NCI-H2107 (cell line): Measurements from ENCODE around the gene EPAS1.

Experiments
- DNase-seq: peaks from one replicate; lab custom pipeline; 2025; lab: John Stamatoyannopoulos, UW

Gene EPAS1

DNA sequence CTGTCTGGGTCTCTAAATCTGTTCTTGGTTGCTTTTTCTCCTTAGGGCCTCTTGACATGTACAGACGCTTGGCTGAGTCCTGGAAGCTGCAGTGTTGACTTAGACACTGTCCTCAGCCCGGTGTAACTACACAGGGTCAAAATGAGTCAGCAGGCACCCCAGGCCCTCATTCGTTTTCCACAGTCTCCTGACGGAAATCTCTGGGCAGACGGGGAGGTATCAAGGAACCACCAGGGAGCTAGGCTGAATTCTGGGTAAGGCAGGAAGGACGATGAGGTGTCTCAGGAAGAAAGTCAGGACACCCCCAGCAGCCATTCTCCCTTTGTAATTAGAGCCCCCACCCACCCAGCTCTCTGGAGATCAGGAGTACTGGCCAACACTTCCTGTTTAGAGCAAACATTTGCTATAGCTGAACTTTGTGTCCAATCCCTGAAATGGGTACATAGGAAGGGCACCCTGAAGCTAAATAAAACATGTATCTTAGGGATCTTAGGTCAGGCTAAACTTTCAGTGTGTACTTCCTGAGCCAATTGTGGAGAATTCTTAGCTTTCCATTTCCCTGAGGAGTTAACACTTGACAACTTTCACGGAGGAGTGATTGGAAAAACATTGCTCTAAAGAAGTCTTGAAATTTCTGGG, 23.9 kb upstream of the EPAS1 start:
- DNase-seq: no peak

DNA sequence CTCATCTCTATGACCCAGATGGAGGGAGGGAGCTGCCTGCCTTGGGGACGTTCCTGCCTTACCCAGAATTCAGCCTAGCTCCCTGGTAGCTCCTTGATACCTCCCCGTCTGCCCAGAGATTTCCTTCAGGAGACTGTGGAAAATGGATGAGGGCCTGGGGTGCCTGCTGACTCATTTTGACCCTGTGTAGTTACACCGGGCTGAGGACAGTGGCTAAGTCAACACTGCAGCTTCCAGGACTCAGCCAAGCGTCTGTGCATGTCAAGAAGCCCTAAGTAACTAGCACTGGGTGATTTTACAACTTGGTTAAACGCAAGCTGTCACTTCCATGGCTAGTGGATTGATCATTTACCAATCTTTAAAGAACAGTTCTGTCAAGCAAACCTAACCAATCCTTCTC, 23.3 kb upstream of the EPAS1 start:
- DNase-seq: no peak

GRCh38 chr2:46274586-46274985, 22.6 kb upstream of the EPAS1 start:
- no peak for DNase-seq

- DNase-seq: no peak
Observed at GRCh38 chr2:46275995-46276394, 21.2 kb upstream of the EPAS1 start.

GRCh38 chr2:46276642-46277041, 20.6 kb upstream of the EPAS1 start:
- no peak for DNase-seq

- no peak for DNase-seq
Observed at GRCh38 chr2:46277431-46278190, 19.6 kb upstream of the EPAS1 start.

DNA sequence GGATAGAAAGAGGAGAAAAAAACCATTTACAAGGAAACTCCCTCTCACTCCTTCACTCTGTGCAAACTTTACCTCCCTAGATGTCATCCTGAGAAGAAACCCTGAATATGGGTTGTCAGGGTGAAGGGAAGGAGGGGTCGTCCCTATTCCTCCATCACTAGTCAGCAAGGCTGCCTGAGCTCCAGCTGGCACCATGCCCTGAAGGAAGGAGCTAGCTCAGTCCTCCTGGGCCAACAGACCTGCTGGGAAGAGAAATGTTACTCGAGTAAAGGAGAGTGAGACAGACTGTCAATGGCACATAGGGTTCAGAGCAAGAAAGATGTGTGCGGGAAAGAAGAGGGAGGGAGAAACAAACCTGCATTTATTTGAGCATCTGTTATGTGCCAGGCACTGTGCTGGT, 18.3 kb upstream of the EPAS1 start:
- DNase-seq: no peak

GRCh38 chr2:46281939-46282338, 15.3 kb upstream of the EPAS1 start:
- DNase-seq: no peak

- no peak for DNase-seq
Observed at GRCh38 chr2:46283693-46284092, 13.5 kb upstream of the EPAS1 start.

DNA sequence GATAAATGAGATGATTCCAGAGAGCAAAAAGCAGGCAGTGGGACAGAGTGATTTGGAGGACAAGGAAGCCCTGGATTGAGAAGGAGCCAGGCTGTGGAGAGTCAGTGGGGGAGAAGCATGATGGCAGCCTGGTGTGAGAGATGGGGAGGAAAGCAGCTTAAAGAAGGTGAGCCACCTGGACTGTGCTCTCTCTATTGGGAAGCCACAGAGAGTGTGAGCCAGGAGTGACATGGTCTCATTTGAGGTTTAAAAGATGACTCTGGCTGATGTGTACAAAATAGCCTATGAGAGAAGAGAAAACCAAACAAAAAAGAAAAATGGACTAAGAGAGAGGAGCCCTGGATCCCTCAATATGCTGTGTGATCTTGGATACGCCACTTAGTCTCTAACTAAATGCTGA, 12.9 kb upstream of the EPAS1 start:
- DNase-seq: no peak

GRCh38 chr2:46284796-46285195, 12.4 kb upstream of the EPAS1 start:
- DNase-seq: no peak

GRCh38 chr2:46286715-46287114, 10.5 kb upstream of the EPAS1 start:
- DNase-seq: no peak

DNA sequence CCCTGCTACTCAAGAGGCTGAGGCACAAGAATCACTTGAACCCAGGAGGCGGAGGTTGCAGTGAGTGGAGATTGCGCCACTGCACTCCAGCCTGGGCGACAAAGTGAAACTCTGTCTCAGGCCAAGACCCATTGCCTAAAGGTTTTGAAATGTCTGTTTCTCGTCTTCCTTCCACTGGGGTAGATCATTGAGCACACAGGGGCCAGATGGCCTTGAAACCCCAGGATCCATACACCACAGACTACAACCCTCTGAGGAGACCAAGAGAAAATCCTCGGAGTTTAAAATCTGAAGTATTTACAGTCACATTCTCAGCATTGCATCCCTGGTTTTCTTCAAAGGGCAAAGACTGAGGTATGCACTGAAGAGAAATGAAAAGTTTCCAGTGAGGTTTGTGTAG, 7.1 kb upstream of the EPAS1 start:
- DNase-seq: no peak

GRCh38 chr2:46293466-46293865, 3.7 kb upstream of the EPAS1 start:
- DNase-seq: no peak

DNA sequence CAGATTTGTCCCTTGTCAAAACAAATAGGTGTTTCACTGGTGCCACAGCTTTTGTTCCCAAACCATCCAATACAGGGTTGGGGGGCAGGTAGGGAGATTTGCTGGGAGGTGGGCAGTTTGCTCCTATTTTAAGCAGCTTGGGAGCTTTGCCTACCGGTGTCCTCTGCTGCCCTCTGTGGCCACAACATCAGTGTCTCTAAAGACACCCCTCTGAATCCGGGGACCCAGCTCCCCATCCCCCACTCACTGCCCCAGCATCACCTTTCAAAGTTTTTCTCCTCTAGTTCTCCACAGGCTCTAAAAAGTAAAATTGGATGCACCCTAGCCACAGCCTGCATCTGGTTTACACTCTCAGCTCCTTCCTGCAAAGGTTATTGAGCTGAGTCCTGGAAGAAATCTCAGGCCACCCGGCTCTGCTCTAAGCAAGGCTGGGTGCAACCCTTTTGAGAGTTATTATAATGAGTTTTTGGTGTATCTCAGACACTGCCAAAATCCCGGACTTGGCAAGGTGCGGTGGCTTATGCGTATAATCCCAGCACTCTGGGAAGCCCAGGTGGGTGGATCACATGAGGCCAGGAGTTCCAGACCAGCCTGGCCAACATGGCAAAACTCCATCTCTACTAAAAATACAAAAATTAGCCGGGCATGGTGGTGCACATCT, 2.9 kb upstream of the EPAS1 start:
- DNase-seq: no peak

DNA sequence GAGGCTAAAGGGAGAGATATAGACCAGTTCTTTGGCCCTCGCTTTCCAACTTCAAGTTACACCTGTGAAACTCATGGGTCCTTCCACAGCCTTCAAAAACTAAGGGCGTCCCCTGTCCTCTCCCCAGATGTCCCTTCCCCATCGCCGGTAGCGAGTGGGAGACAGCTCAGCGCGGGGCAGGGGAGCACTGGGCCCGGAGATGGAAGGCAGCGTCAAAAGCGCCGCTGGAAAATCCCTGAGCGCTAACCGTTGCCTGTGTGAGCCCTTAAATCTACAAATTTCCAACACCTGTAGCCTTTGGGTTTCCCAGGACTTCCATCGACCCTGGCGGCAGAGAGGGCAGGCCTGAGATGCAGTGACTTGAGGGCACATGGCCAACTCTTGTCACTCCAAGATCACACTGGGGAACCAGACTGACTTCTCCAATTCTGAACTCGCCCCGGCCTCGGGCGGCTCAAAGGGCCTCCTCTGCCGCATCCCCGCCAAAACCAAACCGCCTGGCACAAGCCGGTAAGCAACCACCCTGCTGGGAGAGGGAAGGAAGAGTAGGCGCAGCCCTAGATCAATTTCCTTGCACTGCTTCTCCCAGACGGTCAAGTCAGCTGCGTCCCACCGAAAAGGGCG, 879 bp upstream of the EPAS1 start:
- no peak for DNase-seq

DNA sequence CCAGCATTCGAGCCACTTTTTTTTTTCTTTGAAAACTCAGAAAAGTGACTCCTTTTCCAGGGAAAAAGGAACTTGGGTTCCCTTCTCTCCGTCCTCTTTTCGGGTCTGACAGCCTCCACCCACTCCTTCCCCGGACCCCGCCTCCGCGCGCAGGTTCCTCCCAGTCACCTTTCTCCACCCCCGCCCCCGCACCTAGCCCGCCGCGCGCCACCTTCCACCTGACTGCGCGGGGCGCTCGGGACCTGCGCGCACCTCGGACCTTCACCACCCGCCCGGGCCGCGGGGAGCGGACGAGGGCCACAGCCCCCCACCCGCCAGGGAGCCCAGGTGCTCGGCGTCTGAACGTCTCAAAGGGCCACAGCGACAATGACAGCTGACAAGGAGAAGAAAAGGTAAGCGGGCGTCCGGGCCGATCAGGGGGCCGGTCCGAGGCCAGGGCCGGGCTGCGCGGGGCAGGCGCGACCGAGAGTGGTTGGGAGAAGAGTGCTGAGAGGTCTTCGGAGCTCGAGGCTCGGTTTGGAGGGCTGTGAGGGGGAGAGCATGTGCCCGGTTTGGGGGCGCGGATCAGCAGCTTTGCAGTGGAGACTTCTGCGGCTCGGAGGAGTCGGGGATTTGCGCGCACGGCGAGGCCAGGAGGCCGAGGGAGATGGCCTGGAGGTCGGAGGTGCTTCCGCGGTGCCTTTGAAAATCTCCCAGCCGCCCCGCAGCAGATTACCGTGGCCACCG, 502 bp downstream of the EPAS1 start:
- DNase-seq: no peak

DNA sequence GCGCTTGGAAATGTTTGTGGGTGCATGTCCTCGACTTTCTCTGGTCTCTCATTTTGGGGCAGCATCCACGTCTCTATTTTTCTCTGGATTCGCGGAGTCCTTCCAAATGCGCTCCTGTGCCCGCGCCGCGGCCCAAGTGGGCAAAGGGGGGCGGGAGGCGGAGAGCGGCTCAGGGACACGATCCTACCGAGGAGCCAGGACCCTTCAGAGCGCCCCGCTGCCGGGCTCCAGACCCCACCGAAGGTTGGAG, 990 bp downstream of the EPAS1 start:
- no peak for DNase-seq

GRCh38 chr2:46298522-46299353, 1.5 kb downstream of the EPAS1 start:
- DNase-seq: no peak

DNA sequence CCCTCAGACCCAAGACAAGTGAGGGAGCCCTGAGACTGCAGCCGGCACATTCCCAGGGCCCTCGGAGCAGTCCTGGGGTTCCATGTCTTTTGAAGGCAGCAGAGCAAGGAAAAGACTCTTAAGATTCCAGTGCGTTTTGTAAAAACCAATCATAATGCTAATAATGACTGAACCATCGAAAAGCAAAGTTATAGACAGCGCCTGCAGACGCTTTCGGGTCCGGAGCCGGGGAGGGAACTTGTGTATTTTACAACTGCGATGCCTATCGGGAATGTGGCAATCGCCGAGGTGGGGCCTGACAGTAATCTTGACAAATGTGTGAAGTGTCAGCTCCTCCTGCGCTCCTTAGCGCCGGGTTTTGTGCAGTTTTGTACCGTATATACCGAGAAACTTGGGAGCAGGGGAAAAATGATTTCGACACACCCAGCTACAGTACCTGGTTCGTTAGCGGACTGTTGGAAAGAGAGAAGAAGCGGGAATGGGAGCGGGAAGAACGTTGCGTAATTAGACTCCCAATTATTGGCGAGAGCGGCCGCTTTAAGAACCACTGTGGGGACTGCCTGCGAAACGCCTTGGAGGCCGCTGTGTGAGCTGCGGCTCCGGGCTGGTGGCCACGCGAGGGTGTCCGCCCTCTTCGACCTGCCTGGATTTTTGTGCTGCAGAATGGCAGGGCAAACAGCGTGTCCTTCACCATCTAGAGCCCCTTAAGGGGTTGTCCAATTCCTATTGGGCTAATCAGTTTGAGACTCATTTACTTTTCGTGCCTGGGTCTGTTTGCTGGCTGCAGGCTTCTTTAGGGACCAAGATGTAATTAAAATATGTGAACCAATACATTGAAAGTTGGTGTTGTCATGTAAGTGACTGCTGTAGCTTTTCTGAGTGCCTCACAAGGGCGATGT, 2.4 kb downstream of the EPAS1 start:
- no peak for DNase-seq

DNA sequence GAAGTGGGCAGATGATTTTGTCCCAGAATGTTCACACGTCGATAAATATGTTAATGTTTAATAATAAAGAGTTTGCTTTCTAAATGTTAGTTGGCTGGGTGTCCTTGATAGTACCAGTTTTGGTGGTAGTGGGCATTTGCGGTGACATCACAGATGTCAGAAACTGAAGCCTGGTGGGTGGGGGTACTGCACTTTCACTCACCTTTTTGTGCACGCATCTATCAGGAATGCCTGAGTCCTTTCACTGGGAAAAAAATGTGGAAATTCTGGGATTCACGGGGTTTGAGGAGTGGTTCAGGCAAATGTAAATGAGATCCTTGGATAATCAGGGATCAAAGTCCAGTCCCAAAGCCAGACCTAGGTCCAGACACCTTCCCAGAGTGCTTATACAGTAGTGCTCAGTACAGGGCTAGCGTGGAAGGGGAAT, 3.2 kb downstream of the EPAS1 start:
- DNase-seq: no peak
